Aorta (tissue), 5 donors: ENCODE data around the gene MYO1F. TPM values are rescaled to one million over a fixed set of nuclear protein-coding genes. Genes with fewer than 3 reads are reported as not detected.

Experiments used
- ATAC-seq: fragments of 200-7000 bp; cut with Tn5 transposase; one replicate; pipeline ENCODE4 v1.9.1; 2022; ENCODE audit warnings: moderate library complexity; ENCODE audit not compliant: low FRiP score
- DNase-seq, 2 donors: peaks; one replicate each; pipeline ENCODE4 v3.0.0-alpha.2; 2020
- H3K27ac ChIP-seq, 2 donors: one replicate each; pipeline ENCODE4 v1.5.1; 2013; ENCODE audit warnings: low read length in 2 of 2, mild to moderate bottlenecking in 2 of 2, moderate library complexity in 2 of 2, control low read depth in 1 of 2, inconsistent platforms in 1 of 2, low read depth in 1 of 2
- H3K27me3 ChIP-seq, 2 donors: one replicate each; pipeline ENCODE4 v1.6.1; 2013; ENCODE audit warnings: control low read depth in 1 of 2, low read length in 1 of 2, mild to moderate bottlenecking in 1 of 2, moderate library complexity in 1 of 2; ENCODE audit not compliant: insufficient read depth in 2 of 2, control insufficient read depth in 1 of 2
- H3K36me3 ChIP-seq, 2 donors: one replicate each; pipeline ENCODE4 v1.6.1; 2013; ENCODE audit warnings: control low read depth in 1 of 2, low read length in 1 of 2, mild to moderate bottlenecking in 1 of 2; ENCODE audit not compliant: insufficient read depth in 2 of 2, control insufficient read depth in 1 of 2
- H3K4me1 ChIP-seq, 2 donors: one replicate each; pipeline ENCODE4 v1.6.1; 2013; ENCODE audit warnings: low read length in 2 of 2, control low read depth in 1 of 2, mild to moderate bottlenecking in 1 of 2, moderate library complexity in 1 of 2; ENCODE audit not compliant: insufficient read depth in 2 of 2, control insufficient read depth in 1 of 2
- H3K4me3 ChIP-seq, 2 donors: one replicate each; pipeline ENCODE4 v1.5.1; 2013; ENCODE audit warnings: low read length in 2 of 2, control low read depth in 1 of 2, mild to moderate bottlenecking in 1 of 2
- H3K9me3 ChIP-seq: one replicate; pipeline ENCODE4 v1.6.1; 2013; ENCODE audit warnings: mild to moderate bottlenecking, low read length; ENCODE audit not compliant: control insufficient read depth
- WGBS, 2 donors: extraction: QIAGEN DNeasy Blood & Tissue Kit; methylation state at CpG; one replicate each; pipeline ENCODE4 v1.1.7; 2013; 5-methylcytosine and 5-hydroxymethylcytosine counted together
- intact Hi-C, 2 donors: fragments of 100-400 bp; cut with DNase I; formaldehyde crosslinking; loops; one replicate each; pipeline versions ENCODE4 v1.14.2 to v1.15.0; 2022
- polyA plus RNA-seq, 2 donors: library from polyadenylated mRNA; stranded (reverse); fragments of 200-250 nt; gene quantifications; one replicate each; pipeline ENCODE4 v1.2.3, GENCODE V29; 2013
- total RNA-seq, 2 donors: library from RNA; stranded (reverse); fragmentation: NEBNext Ultra II Directional; extraction: Animal tissue kit (Norgen Biotek cat#: 25700); gene quantifications; one replicate each; pipeline ENCODE4 v1.2.1, GENCODE V29; 2021
- donor health status: healthy with polysubstance abuse.
- donor health status: Bipolar disorder and iron deficiency.
- donor health status: DM: no; HTN: no; CAD: no.
- donor health status: DM: no; HTN: no; CAD: no.
- donor health status: DM: yes; HTN: yes; CAD: no.

MYO1F gene
- total and polyA plus RNA-seq, 4 donors: 2.1 to 63.8 (median 20.2) TPM

DNA sequence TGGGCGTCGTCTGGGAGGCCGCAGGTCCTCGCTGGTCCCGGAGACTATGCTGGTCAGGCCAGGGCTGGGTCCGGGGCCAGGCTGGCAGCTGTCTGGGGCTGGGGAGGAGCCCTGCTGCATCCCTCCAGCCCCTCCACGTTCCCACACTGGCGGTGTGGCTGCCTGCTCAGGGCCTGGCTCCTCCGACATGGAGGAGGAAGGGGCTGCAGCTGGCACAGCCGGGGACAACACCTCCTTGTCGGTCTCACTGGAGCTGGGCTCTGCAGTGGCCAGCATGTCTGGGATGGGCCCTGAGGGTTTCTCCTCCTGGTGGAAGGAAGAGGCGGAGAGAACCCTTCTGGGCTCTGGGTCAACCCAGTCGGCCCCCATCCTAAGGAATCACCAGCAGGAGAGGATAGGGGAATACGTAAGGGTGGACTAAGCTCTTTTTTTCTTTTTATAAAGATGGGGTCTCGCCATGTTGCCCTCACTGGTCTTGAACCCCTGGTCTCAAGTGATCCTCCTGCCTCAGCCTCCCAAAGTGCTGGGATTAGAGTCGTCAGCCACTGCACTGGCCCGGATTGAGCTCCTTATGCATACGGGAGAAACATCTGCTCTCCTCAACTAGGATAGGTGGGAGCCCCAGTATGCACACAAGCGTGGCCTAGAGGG, 64.1 kb downstream of the MYO1F start:
- no peak for DNase-seq
- no peaks in the 10 kb centered on the region for H3K4me1 ChIP-seq
- WGBS, 2 donors: 63 to 66% methylated on average over 19 of the region's 19 CpGs

DNA sequence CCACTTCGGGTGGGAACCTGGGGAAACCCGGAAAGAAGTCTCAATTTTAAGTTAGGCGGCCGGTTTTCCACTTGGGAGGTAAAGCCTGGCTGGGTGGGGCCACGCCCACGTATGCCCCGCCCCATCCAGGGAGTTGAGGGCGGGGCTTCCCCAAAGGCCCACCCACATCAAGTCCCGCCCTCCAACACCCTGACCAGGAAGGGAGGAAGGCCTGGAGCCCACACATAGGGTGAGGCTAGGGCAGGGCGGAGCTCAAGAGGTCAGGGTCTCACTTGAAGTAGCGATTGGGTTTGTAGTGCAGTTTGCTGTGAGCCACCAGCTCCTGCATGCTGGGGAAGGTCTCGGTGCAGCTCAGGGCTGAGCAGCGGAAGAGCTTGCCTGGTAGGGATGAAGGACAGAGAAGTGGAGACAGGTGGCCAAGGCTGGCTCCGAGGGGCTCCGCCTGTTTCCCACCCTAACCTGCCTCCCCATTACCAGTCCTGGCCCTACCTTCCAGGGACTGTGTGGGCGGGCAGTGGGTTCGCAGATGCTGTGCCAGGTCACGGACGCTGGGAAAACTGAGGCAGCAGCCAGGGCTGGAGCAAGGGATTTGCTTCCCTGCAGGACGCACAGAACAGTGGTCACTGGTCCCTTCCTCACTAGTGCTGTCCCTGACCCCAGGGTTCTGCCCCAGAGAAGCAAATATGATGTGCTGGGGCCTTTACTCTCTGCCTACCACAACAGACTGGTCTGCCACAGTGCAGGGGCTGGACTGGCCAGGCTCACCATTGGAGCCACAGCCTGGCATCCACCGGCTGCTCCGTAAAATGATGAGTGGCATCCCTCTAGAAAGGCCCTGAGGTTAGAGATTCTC, 64.9 kb downstream of the MYO1F start:
- Histone ChIP-seq H3K36me3 (no peaks in the 10 kb centered on the region), H3K27ac (no peak overlapping the region), H3K4me3 (no peak overlapping the region)

More for the DNA sequence above, 64.1 kb downstream of the MYO1F start:
- peak overlapping the region in 1 of 2 donors; percentile 64 for H3K27ac ChIP-seq
- no peaks in the 10 kb centered on the region for H3K36me3 ChIP-seq
- ATAC-seq: no peak
- intact Hi-C loops: no loop called here
- peak overlapping the region in 1 of 2 donors; percentile 53 for H3K4me3 ChIP-seq
- H3K27me3 ChIP-seq: no peaks in the 10 kb centered on the region
- no peaks in the 10 kb centered on the region for H3K9me3 ChIP-seq

DNA sequence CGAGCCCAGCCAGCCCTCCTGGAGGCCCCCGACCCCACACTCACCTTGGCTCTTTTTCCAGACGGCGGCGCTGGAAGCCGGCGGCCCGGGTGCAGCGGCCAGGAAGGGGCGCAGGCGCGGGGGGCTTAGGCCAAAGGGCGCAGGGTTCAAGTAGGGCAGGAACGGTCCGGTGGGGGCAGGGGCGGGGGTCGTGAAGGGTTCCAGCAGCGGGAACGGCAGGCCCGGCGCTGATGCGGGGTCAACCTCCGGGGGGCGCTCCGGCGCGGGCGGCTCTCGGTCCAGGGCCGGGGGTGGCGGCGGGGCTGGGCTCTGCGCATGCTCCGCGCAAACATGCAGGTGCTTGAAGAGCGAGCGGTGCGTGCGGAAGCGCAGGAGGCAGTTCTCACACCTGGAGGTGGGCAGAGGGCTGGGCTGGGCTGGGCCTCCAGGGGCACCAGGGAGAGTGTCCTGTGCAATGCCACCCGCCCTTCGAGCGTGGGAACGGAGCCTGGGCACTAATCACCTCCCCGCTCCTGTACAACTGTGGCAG, 65.6 kb downstream of the MYO1F start:
- H3K9me3 ChIP-seq: no peaks in the 10 kb centered on the region
- H3K27ac ChIP-seq: no peak overlapping the region
- H3K36me3 ChIP-seq: no peaks in the 10 kb centered on the region
- DNase-seq (no peak), ATAC-seq (no peak)
- 58 to 59% methylated on average over 37 to 45 of the region's 45 CpGs for WGBS, 2 donors
- intact Hi-C loops: no loop called here
- no peaks in the 10 kb centered on the region for H3K4me1 ChIP-seq
- H3K4me3 ChIP-seq: no peak overlapping the region
- H3K27me3 ChIP-seq: no peaks in the 10 kb centered on the region

More for the DNA sequence above, 64.9 kb downstream of the MYO1F start:
- H3K27me3 ChIP-seq: no peaks in the 10 kb centered on the region
- no peak for ATAC-seq
- WGBS, 2 donors: 77 to 78% methylated on average over 22 of the region's 22 CpGs
- intact Hi-C loops: no loop called here
- H3K4me1 ChIP-seq: no peaks in the 10 kb centered on the region
- H3K9me3 ChIP-seq: no peaks in the 10 kb centered on the region
- DNase-seq: no peak

DNA sequence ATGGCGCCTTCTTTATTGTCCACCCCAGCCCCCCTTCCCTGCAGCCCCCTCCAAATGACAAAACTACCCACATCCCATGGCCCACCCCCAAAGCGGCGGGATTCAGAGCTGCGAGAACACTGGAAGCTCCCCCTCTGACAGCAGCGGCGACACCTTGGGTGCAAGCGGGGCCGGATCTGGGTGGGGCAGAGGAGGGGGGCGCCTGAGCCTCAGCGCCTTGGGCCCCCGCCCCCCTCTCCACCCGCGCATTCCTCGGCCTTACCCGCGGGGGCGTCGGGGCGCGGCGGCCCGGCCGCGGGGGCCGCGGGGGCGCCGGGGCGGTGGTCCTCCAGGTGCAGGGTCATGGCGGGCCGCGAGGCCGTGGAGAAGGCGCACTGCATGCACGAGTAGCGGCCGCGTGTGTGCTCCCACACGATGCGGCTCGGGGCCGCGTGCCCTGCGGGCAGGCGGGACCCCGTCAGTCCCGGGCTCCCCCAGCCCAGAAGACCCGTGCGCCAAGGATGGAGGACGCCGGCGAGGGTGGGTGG, 66.6 kb downstream of the MYO1F start:
- no peaks in the 10 kb centered on the region for H3K4me1 ChIP-seq
- H3K27me3 ChIP-seq: no peaks in the 10 kb centered on the region
- 74 to 86% methylated on average over 18 to 52 of the region's 52 CpGs for WGBS, 2 donors
- H3K27ac ChIP-seq: no peak overlapping the region
- intact Hi-C loops: no loop called here
- no peak overlapping the region for H3K4me3 ChIP-seq
- H3K9me3 ChIP-seq: no peaks in the 10 kb centered on the region
- ATAC-seq: no peak
- H3K36me3 ChIP-seq: no peaks in the 10 kb centered on the region
- DNase-seq: no peak

DNA sequence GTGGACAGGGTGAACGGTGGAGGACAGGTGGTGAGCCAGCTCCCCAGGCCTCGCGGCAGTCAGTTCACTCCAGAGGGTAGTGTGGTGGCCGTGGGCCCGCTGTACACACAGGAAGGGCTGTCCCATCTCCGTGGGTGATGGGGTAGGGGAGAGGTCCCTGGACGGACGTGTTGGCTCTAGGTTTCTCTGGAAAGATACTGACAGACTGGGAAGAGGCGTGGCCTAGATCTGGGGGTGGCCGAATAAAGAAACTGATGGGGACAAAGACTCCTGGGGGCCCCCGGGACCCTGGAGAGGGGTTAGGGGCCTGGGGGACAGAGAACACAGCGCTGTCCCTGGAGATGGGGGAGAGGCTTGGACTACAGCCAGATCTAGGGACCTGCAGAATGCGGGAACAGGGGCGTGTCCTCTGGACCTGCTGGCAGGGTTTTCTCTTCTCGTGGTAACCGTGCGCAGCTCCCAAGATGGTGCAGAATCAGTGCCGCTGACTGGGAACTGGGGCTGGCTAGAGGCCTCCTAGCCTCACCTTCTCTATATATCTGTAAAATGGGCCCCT, 70.8 kb downstream of the MYO1F start:
- 16 to 20% methylated on average over 18 of the region's 18 CpGs for WGBS, 2 donors
- no peak overlapping the region for H3K27ac ChIP-seq
- H3K4me3 ChIP-seq: peak overlapping the region in 1 of 2 donors; percentile 48
- ATAC-seq (no peak), DNase-seq (no peak)
- no peaks in the 10 kb centered on the region for H3K36me3 ChIP-seq
- H3K27me3 ChIP-seq: no peaks in the 10 kb centered on the region
- intact Hi-C loops: loop anchor here (2.0 to 5.0 kb wide), 3 partner anchors 94 to 154 kb away; partner anchors contain the start of gene MARCHF2 (in 2 of the 2)
- H3K4me1 ChIP-seq: no peaks in the 10 kb centered on the region
- no peaks in the 10 kb centered on the region for H3K9me3 ChIP-seq

DNA sequence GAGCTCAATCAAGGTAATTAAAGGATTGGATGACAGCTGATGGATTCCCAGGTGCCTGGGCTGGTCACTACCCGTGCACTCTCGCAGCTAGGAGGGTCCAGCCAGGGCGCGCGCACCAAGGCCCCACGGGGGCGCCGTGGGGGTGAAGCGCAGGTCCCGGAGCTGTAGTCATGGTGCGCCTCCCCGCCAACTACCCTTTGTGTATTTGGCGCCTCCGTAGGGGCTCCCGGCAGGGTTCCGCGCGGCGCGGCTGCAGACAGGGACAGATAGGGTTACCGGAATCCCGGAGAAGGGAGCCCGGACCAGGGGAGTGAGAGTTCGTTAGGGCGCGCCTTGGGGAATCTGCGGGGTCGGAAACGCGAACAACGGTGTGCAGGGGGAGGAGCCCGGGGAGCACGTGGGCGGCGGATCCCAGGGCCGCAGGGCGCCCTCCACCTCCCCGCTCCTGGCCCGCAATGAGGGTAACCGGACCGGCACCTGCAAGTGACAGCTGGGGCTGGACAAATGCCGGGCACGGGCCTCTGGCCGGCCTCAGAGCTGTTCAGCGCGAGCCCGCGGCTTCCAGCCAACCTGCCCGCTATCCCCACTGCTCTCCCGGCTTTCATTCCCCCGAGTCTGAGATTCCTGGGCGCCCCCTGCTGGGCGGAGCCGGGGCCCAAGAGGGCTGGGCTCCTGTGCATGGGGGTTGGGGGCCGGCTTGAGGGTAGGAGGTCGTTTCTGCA, 71.4 kb downstream of the MYO1F start:
- H3K27me3 ChIP-seq: no peaks in the 10 kb centered on the region
- ATAC-seq: peak; percentile 90
- no peaks in the 10 kb centered on the region for H3K36me3 ChIP-seq
- peak overlapping the region; percentile 22 to 48 for H3K4me3 ChIP-seq
- WGBS, 2 donors: 1% methylated on average over 55 to 56 of the region's 56 CpGs
- no peaks in the 10 kb centered on the region for H3K9me3 ChIP-seq
- H3K27ac ChIP-seq: no peak overlapping the region
- intact Hi-C loops: loop anchor here (2.0 to 5.0 kb wide), 3 partner anchors 94 to 154 kb away; partner anchors contain the start of gene MARCHF2 (in 2 of the 2)
- DNase-seq: peak; percentile 84 to 93
- H3K4me1 ChIP-seq: no peaks in the 10 kb centered on the region

DNA sequence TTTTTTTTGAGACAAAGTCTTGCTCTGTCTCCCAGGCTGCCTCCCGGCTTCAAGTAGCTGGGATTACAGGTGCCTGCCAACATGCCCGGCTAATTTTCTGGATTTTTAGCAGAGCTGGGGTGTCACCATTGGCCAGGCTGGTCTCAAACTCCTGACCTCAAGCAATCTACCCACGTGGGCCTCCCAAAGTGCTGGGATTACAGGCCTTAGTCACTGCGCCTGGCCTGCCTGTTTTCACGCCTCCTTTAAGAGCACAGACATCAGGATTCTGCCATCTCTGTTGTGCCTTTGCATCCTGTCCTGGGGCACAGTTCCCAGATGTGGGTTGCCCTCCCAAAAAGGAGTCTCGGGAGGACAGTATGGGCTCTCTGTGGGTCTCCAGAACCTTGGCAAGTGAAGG, 72.3 kb downstream of the MYO1F start:
- Histone ChIP-seq H3K27me3 (no peaks in the 10 kb centered on the region), H3K36me3 (no peaks in the 10 kb centered on the region), H3K27ac (no peak overlapping the region), H3K4me3 (no peak overlapping the region), H3K4me1 (no peaks in the 10 kb centered on the region), H3K9me3 (no peaks in the 10 kb centered on the region)
- DNase-seq (no peak), ATAC-seq (no peak)
- WGBS, 2 donors: 74 to 79% methylated on average over 6 of the region's 6 CpGs
- intact Hi-C loops: loop anchor here (5.0 kb wide), 2 partner anchors 93 to 153 kb away; partner anchors contain the start of gene MARCHF2 (in 2 of the 2)

DNA sequence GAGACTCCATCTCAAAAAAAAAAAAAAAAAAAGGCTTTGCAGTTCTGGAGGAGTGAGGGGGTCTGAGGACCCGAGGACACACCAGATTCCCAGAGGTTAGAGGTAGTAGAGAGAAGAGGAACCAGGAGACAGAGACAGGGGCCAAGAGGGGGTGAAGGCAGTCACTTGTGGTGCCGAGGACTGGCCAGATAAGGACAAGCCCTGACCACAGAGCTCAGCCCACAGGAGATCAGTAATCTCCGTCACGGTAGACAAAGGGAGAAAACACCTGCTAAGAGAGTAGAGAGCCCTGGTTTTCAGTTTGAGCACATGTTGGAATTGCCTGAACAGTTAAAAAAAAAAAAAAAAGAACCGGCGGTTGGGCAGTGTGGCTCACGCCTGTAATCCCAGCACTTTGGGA, 73.1 kb downstream of the MYO1F start:
- ATAC-seq (no peak), DNase-seq (no peak)
- WGBS, 2 donors: 90 to 94% methylated on average over 6 to 7 of the region's 7 CpGs
- H3K27ac ChIP-seq: no peak overlapping the region
- H3K27me3 ChIP-seq: no peaks in the 10 kb centered on the region
- no peaks in the 10 kb centered on the region for H3K9me3 ChIP-seq
- H3K4me1 ChIP-seq: no peaks in the 10 kb centered on the region
- H3K4me3 ChIP-seq: no peak overlapping the region
- H3K36me3 ChIP-seq: no peaks in the 10 kb centered on the region
- intact Hi-C loops: no loop called here
